K562 (cell line): Measurements from ENCODE around the gene HADHA. TPM values are rescaled to one million over a fixed set of nuclear protein-coding genes. Genes with fewer than 3 reads are reported as not detected.

Source experiments
- ARID2 ChIP-seq: fragments of 450-650 bp; IDR thresholded peaks from 2 replicates; pipeline ENCODE4 v1.6.1; 2017; ENCODE audit warnings: antibody characterized with exemption, mild to moderate bottlenecking
- CC2D1A ChIP-seq: fragments of 450-650 bp; IDR thresholded peaks from 2 replicates; pipeline ENCODE4 v1.6.1; 2017; ENCODE audit warnings: mild to moderate bottlenecking
- GABPB1 ChIP-seq: sonication (generic); formaldehyde crosslinking; IDR thresholded peaks from 2 replicates; pipeline ENCODE4 v1.8.0; 2022; ENCODE audit warnings: mild to moderate bottlenecking, missing genetic modification reagents
- GTF2E2 ChIP-seq: fragments of 200-800 bp; sonication (Bioruptor generic); IDR thresholded peaks from 2 replicates; pipeline ENCODE4 v1.6.1; 2016; ENCODE audit warnings: missing genetic modification characterization, missing compliant biosample characterization
- HDAC2 ChIP-seq: fragments of 450-650 bp; IDR thresholded peaks from 2 replicates; pipeline ENCODE4 v1.6.1; 2016; ENCODE audit warnings: mild to moderate bottlenecking
- MAZ ChIP-seq, 2 experiments: fragments of 450-650 bp in 1 of 2; sonication (generic) in 1 of 2; formaldehyde crosslinking; IDR thresholded peaks in 1 of 2; conservative IDR thresholded peaks in 1 of 2; 2 replicates each; pipeline versions ENCODE4 v1.4.0 to v1.5.0; 2020; ENCODE audit warnings: mild to moderate bottlenecking in 1 of 2, missing genetic modification reagents in 1 of 2
- MTA1 ChIP-seq: fragments of 450-650 bp; IDR thresholded peaks from 2 replicates; pipeline ENCODE4 v1.6.1; 2017; ENCODE audit warnings: borderline replicate concordance
- NFIC ChIP-seq: fragments of 450-650 bp; IDR thresholded peaks from 2 replicates; pipeline ENCODE4 v1.6.1; 2017; ENCODE audit warnings: mild to moderate bottlenecking, inconsistent platforms
- PML ChIP-seq: IDR thresholded peaks from 2 replicates; pipeline ENCODE4 v1.6.1; 2012; ENCODE audit warnings: low read length, inconsistent platforms
- RAD21 ChIP-seq, 2 experiments: fragments of 250-450 bp in 1 of 2; fragments of 450-650 bp in 1 of 2; sonication (Bioruptor Pico) in 1 of 2; formaldehyde crosslinking in 1 of 2; IDR thresholded peaks in 1 of 2; conservative IDR thresholded peaks in 1 of 2; 2 replicates each; pipeline versions ENCODE4 v1.4.0 to v1.8.0; 2020 to 2022; ENCODE audit warnings: mild to moderate bottlenecking in 2 of 2, moderate library complexity in 1 of 2
- RB1 ChIP-seq: fragments of 450-650 bp; IDR thresholded peaks from 2 replicates; pipeline ENCODE4 v1.6.1; 2017; ENCODE audit warnings: low read depth, mild to moderate bottlenecking
- SMC3 ChIP-seq: conservative IDR thresholded peaks from 2 replicates; pipeline ENCODE4 v1.6.1; 2011; ENCODE audit warnings: low read depth, low read length, improper control_type of control experiment; ENCODE audit not compliant: insufficient read depth
- STAG1 ChIP-seq: sonication (generic); formaldehyde crosslinking; IDR thresholded peaks from 2 replicates; pipeline ENCODE4 v1.5.0; 2020; ENCODE audit warnings: missing genetic modification reagents, borderline replicate concordance
- polyA plus RNA-seq, 8 experiments: library from polyadenylated mRNA; depleted of rRNA in 4 of 8; stranded (reverse) in 5 of 8; unstranded in 3 of 8; fragments of >200 nt; fragmentation: Nextera tagmentation in 2 of 8; fragmentation: Illumina TruSeq in 1 of 8; extraction: Ambion mirVana in 2 of 8; extraction: Trizol in 1 of 8; gene quantifications; 2 replicates each; pipeline versions ENCODE4 v1.2.1 to v1.2.3, GENCODE V29; 2011 to 2014; ENCODE audit warnings: inconsistent platforms in 1 of 8, missing spikeins in 1 of 8
- total RNA-seq, 7 experiments: library from RNA; depleted of rRNA in 6 of 7; stranded (reverse); fragments of >200 nt in 6 of 7; fragmentation: Illumina TruSeq in 2 of 7; extraction: Trizol in 2 of 7; gene quantifications; 2 replicates each; pipeline versions ENCODE4 v1.2.1 to v1.2.3, GENCODE V29; 2011 to 2021; ENCODE audit warnings: low replicate concordance in 1 of 7
- TF ChIP-seq, protein P1 (sequence below): fragments of 450-650 bp; IDR thresholded peaks from 2 replicates; pipeline ENCODE4 v1.6.1; 2017; ENCODE audit warnings: antibody characterized with exemption, mild to moderate bottlenecking
- TF ChIP-seq, protein P2 (sequence below): fragments of 450-650 bp; IDR thresholded peaks from 2 replicates; pipeline ENCODE4 v1.7.1; 2018; ENCODE audit warnings: mild to moderate bottlenecking, low read depth; ENCODE audit not compliant: partially characterized antibody
- TF ChIP-seq, protein P3 (sequence below): fragments of 450-650 bp; formaldehyde crosslinking; IDR thresholded peaks from 2 replicates; pipeline ENCODE4 v1.4.0; 2020; ENCODE audit warnings: mild to moderate bottlenecking, moderate library complexity
- TF ChIP-seq, protein P4 (sequence below): fragments of 450-650 bp; formaldehyde crosslinking; IDR thresholded peaks from 2 replicates; pipeline ENCODE4 v1.4.0; 2020; ENCODE audit warnings: mild to moderate bottlenecking, moderate library complexity

Gene HADHA
- total and polyA plus RNA-seq, 9 of the 15 experiments (the other 6 are each of a cell fraction or from before 2014, with no cell fraction given): 145 to 326 (median 202) TPM

DNA sequence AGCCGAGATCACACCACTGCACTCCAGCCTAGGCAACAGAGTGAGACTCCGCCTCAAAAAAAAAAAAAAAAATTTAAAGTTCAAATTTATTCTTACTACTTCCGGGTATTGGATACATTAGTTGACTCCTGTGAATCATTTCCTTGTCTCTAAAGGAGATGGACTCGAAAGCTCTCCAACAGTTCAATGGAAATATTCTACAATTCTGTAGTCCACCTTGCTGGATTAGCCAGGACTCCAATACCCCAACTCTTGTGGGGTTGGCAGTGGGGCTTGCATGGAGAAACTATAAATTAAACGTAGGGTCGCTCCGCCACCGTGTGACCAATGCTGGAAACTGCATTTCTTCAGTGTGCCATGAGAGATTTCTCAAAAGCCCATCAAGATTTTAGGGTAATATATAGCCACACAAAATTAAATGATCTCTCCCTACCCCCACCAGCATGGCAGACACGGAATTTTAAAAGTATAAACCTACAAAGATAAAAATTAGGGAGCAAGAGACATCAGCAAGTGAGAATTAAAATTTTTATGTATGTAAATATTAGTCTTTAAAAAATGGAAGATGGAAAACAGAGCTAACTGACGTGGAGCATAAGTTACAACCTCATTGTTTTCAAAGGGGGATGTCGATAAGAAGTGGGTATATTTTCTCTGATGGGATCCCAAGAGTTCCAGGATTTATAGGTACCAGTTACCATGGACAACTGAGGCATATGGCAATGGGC, 99.3 kb downstream of the HADHA start (continued):
- TF ChIP-seq, protein P1, sequence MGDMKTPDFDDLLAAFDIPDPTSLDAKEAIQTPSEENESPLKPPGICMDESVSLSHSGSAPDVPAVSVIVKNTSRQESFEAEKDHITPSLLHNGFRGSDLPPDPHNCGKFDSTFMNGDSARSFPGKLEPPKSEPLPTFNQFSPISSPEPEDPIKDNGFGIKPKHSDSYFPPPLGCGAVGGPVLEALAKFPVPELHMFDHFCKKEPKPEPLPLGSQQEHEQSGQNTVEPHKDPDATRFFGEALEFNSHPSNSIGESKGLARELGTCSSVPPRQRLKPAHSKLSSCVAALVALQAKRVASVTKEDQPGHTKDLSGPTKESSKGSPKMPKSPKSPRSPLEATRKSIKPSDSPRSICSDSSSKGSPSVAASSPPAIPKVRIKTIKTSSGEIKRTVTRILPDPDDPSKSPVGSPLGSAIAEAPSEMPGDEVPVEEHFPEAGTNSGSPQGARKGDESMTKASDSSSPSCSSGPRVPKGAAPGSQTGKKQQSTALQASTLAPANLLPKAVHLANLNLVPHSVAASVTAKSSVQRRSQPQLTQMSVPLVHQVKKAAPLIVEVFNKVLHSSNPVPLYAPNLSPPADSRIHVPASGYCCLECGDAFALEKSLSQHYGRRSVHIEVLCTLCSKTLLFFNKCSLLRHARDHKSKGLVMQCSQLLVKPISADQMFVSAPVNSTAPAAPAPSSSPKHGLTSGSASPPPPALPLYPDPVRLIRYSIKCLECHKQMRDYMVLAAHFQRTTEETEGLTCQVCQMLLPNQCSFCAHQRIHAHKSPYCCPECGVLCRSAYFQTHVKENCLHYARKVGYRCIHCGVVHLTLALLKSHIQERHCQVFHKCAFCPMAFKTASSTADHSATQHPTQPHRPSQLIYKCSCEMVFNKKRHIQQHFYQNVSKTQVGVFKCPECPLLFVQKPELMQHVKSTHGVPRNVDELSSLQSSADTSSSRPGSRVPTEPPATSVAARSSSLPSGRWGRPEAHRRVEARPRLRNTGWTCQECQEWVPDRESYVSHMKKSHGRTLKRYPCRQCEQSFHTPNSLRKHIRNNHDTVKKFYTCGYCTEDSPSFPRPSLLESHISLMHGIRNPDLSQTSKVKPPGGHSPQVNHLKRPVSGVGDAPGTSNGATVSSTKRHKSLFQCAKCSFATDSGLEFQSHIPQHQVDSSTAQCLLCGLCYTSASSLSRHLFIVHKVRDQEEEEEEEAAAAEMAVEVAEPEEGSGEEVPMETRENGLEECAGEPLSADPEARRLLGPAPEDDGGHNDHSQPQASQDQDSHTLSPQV: peak; percentile 34; the same call in 1 of the 2 replicates
- TF ChIP-seq ARID2 (peak; percentile 82; the same call in 1 of the 2 replicates), PML (0 out of 2 replicates have a peak, but pooled peaks have one; percentile 37), SMC3 (peak; percentile 91), RAD21 (CRISPR knock-in tag; conservative IDR thresholded peaks at IDR 0.05 in 1 of 2, IDR thresholded peaks at IDR 0.05 in 1 of 2) (peak; percentile 93 to 95), GTF2E2 (tag) (no peak), STAG1 (CRISPR knock-in tag) (peak; percentile 73; the same call in 1 of the 2 replicates), MTA1 (no peak), MAZ (CRISPR knock-in tag; conservative IDR thresholded peaks at IDR 0.05 in 1 of 2, IDR thresholded peaks at IDR 0.05 in 1 of 2) (no peak; a peak in 1 of 4 replicates), HDAC2 (0 out of 2 replicates have a peak, but pooled peaks have one; percentile 18), CC2D1A (peak; percentile 43), GABPB1 (CRISPR knock-in tag) (no peak), NFIC (0 out of 2 replicates have a peak, but pooled peaks have one; percentile 15), RB1 (0 out of 2 replicates have a peak, but pooled peaks have one; percentile 24)
- TF ChIP-seq, protein P2, sequence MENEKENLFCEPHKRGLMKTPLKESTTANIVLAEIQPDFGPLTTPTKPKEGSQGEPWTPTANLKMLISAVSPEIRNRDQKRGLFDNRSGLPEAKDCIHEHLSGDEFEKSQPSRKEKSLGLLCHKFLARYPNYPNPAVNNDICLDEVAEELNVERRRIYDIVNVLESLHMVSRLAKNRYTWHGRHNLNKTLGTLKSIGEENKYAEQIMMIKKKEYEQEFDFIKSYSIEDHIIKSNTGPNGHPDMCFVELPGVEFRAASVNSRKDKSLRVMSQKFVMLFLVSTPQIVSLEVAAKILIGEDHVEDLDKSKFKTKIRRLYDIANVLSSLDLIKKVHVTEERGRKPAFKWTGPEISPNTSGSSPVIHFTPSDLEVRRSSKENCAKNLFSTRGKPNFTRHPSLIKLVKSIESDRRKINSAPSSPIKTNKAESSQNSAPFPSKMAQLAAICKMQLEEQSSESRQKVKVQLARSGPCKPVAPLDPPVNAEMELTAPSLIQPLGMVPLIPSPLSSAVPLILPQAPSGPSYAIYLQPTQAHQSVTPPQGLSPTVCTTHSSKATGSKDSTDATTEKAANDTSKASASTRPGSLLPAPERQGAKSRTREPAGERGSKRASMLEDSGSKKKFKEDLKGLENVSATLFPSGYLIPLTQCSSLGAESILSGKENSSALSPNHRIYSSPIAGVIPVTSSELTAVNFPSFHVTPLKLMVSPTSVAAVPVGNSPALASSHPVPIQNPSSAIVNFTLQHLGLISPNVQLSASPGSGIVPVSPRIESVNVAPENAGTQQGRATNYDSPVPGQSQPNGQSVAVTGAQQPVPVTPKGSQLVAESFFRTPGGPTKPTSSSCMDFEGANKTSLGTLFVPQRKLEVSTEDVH: peak; percentile 43
- TF ChIP-seq, protein P3, sequence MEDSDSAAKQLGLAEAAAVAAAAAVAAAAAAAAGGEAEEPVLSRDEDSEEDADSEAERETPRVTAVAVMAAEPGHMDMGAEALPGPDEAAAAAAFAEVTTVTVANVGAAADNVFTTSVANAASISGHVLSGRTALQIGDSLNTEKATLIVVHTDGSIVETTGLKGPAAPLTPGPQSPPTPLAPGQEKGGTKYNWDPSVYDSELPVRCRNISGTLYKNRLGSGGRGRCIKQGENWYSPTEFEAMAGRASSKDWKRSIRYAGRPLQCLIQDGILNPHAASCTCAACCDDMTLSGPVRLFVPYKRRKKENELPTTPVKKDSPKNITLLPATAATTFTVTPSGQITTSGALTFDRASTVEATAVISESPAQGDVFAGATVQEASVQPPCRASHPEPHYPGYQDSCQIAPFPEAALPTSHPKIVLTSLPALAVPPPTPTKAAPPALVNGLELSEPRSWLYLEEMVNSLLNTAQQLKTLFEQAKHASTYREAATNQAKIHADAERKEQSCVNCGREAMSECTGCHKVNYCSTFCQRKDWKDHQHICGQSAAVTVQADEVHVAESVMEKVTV (CRISPR knock-in tag): peak; percentile 89
- TF ChIP-seq, protein P4, sequence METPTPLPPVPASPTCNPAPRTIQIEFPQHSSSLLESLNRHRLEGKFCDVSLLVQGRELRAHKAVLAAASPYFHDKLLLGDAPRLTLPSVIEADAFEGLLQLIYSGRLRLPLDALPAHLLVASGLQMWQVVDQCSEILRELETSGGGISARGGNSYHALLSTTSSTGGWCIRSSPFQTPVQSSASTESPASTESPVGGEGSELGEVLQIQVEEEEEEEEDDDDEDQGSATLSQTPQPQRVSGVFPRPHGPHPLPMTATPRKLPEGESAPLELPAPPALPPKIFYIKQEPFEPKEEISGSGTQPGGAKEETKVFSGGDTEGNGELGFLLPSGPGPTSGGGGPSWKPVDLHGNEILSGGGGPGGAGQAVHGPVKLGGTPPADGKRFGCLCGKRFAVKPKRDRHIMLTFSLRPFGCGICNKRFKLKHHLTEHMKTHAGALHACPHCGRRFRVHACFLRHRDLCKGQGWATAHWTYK (CRISPR knock-in tag): no peak
